GM12878 (cell line): Measurements from ENCODE around the gene TUBB3. TPM values are rescaled to one million over a fixed set of nuclear protein-coding genes. Genes with fewer than 3 reads are reported as not detected.

ENCODE experiments used
- ATAC-seq: fragments of 200-7000 bp; cut with Tn5 transposase; 3 replicates; pipeline ENCODE4 v1.9.1; 2020; ENCODE audit warnings: mild to moderate bottlenecking, moderate library complexity
- BruUV-seq: library from RNA; stranded (reverse); fragments of 400-500 nt; replicated peaks from 2 replicates; lab custom pipeline; 2021; lab: Mats Ljungman, UMichigan
- CTCF ChIA-PET: fragments of 300-600 bp; sonication (Branson Sonifier 250); formaldehyde crosslinking; extraction: SDS; loops from one replicate; lab custom pipeline; 2021; ENCODE audit warnings: inconsistent platforms; lab: Yijun Ruan, JAX
- POLR2A ChIA-PET: fragments of 350-600 bp; formaldehyde crosslinking; extraction: SDS; loops from one replicate; lab custom pipeline; 2021; ENCODE audit warnings: inconsistent platforms; lab: Charles Lee
- RAD21 ChIA-PET: fragments of 300-600 bp; sonication (Branson Sonifier 250); formaldehyde crosslinking; loops from one replicate; lab custom pipeline; 2023; ENCODE audit warnings: antibody characterized with exemption; ENCODE audit not compliant: unreplicated experiment; lab: Charles Lee
- SMC1A ChIA-PET: fragments of 300-600 bp; sonication (Branson Sonifier 250); formaldehyde crosslinking; loops from one replicate; lab custom pipeline; 2023; ENCODE audit not compliant: unreplicated experiment, uncharacterized antibody; lab: Charles Lee
- DNase-seq: peaks from one replicate; pipeline ENCODE4 v3.0.0-alpha.2; 2011; ENCODE audit warnings: low read depth, low spot score
- FAIRE-seq: peaks from 3 replicates; lab custom pipeline; 2011; peaks lifted over from hg19 to GRCh38; lab: Jason Lieb, UNC
- H2AFZ ChIP-seq: 2 replicates; pipeline ENCODE4 v1.6.0; 2011; ENCODE audit warnings: low read depth, low read length, control low read depth; ENCODE audit not compliant: control insufficient read depth
- H3K27ac ChIP-seq: 2 replicates; pipeline ENCODE4 v1.5.1; 2011; ENCODE audit warnings: control low read depth; ENCODE audit not compliant: control insufficient read depth, insufficient read depth
- H3K27me3 ChIP-seq, 2 experiments: replicated peaks in 1 of 2; 2 replicates each; pipeline versions ENCODE4 v1.6.0 to v1.6.1; 2011; ENCODE audit warnings: low read length in 1 of 2; ENCODE audit not compliant: control insufficient read depth in 2 of 2, insufficient read depth in 2 of 2
- H3K36me3 ChIP-seq, 2 experiments: 2 replicates each; pipeline ENCODE4 v1.5.1; 2011; ENCODE audit warnings: low read length in 1 of 2; ENCODE audit not compliant: control insufficient read depth in 2 of 2, insufficient read depth in 2 of 2
- H3K4me1 ChIP-seq: 2 replicates; pipeline ENCODE4 v1.6.1; 2011; ENCODE audit warnings: mild to moderate bottlenecking, low read length, moderate library complexity, mixed read lengths; ENCODE audit not compliant: control insufficient read depth, insufficient read depth
- H3K4me2 ChIP-seq: 2 replicates; pipeline ENCODE4 v1.6.0; 2011; ENCODE audit warnings: control low read depth; ENCODE audit not compliant: control insufficient read depth, insufficient read depth
- H3K4me3 ChIP-seq: fragments of 200-600 bp; sonication (generic); 2 replicates; pipeline ENCODE4 v1.5.1; 2016
- H3K79me2 ChIP-seq: 2 replicates; pipeline ENCODE4 v1.6.0; 2011; ENCODE audit warnings: low read length; ENCODE audit not compliant: control insufficient read depth, insufficient read depth
- H3K9ac ChIP-seq: 2 replicates; pipeline ENCODE4 v1.8.0; 2011; ENCODE audit warnings: low read length, control low read depth, mixed read lengths; ENCODE audit not compliant: control insufficient read depth, insufficient read depth
- H3K9me3 ChIP-seq: replicated peaks from 3 replicates; pipeline ENCODE4 v1.5.1; 2011; ENCODE audit warnings: mild to moderate bottlenecking, low read length; ENCODE audit not compliant: control insufficient read depth, insufficient read depth
- H4K20me1 ChIP-seq: 2 replicates; pipeline ENCODE4 v1.6.0; 2011; ENCODE audit not compliant: control insufficient read depth, insufficient read depth
- BHLHE40 ChIP-seq, 2 experiments: fragments of 450-650 bp in 1 of 2; IDR thresholded peaks; 2 replicates each; pipeline ENCODE4 v1.6.1; 2011 to 2017; ENCODE audit warnings: low read depth in 2 of 2, borderline replicate concordance in 1 of 2, improper control_type of control experiment in 1 of 2, low read length in 1 of 2, mild to moderate bottlenecking in 1 of 2
- E2F8 ChIP-seq: fragments of 450-650 bp; IDR thresholded peaks from 2 replicates; pipeline ENCODE4 v1.6.1; 2018; ENCODE audit warnings: mild to moderate bottlenecking, low read depth, moderate library complexity; ENCODE audit not compliant: partially characterized antibody
- RELB ChIP-seq: fragments of 450-650 bp; IDR thresholded peaks from 2 replicates; pipeline ENCODE4 v1.6.1; 2017; ENCODE audit warnings: low read depth, mild to moderate bottlenecking, moderate library complexity
- SREBF1 ChIP-seq: IDR thresholded peaks from 2 replicates; pipeline ENCODE4 v1.6.1; 2012; ENCODE audit warnings: mild to moderate bottlenecking, low read length
- ZZZ3 ChIP-seq: IDR thresholded peaks from 2 replicates; pipeline ENCODE4 v1.6.1; 2011; ENCODE audit warnings: low read depth; ENCODE audit not compliant: control insufficient read depth, insufficient read length
- WGBS: methylation state at CpG from one replicate; pipeline ENCODE4 v1.1.6; 2016; ENCODE audit warnings: low lambda C conversion rate; ENCODE audit not compliant: insufficient replicate concordance, insufficient coverage; ENCODE audit errors: missing lambda C conversion rate; 5-methylcytosine and 5-hydroxymethylcytosine counted together
- in situ Hi-C: fragments of 300-500 bp; cut with MboI; formaldehyde crosslinking; loops from 9 replicates; pipeline ENCODE4 v1.14.3; 2018; ENCODE audit warnings: mixed read lengths
- intact Hi-C: fragments of 100-400 bp; cut with micrococcal nuclease; formaldehyde crosslinking; loops from one replicate; pipeline ENCODE4 v1.14.2; 2022; ENCODE audit not compliant: unreplicated experiment
- polyA plus RNA-seq, 11 experiments: library from polyadenylated mRNA; depleted of rRNA in 4 of 11; unstranded in 6 of 11; stranded (reverse) in 5 of 11; fragments of >200 nt; fragmentation: Nextera tagmentation in 4 of 11; fragmentation: Illumina TruSeq in 1 of 11; extraction: Ambion mirVana in 4 of 11; extraction: Trizol in 1 of 11; gene quantifications; 1 replicate in 1 of 11; 2 replicates in 10 of 11; pipeline versions ENCODE4 v1.2.1 to v1.2.3, GENCODE V29; 2011 to 2016; ENCODE audit warnings: inconsistent platforms in 2 of 11, missing spikeins in 2 of 11, low read depth in 1 of 11
- total RNA-seq, 4 experiments: library from RNA; depleted of rRNA in 3 of 4; stranded (reverse); fragments of >200 nt in 3 of 4; fragmentation: Illumina TruSeq in 1 of 4; extraction: Trizol in 1 of 4; gene quantifications; 2 replicates each; pipeline versions ENCODE4 v1.2.1 to v1.2.3, GENCODE V29; 2013 to 2021

TUBB3 gene
- total and polyA plus RNA-seq, 10 of the 15 experiments (the other 5 are each of a cell fraction or from before 2014, with no cell fraction given), result 0.09 to 2.5 (median 0.58) TPM; not detected in 1

- DNase-seq (no peak), ATAC-seq (no peak), FAIRE-seq (no peak)
- no TSS peak for BruUV-seq
- H3K4me3 ChIP-seq, result no peak overlapping the region
- POLR2A ChIA-PET, result interaction anchor here (0.6 to 1.0 kb wide), 2 partner anchors 66 to 130 kb away, joined by 4 read pairs; no protein-coding TSS in a partner anchor
- no peaks in the 10 kb centered on the region; the same call in 1 of the 2 replicates for H4K20me1 ChIP-seq
- WGBS, result no CpG with 5 or more reads among the region's 4 CpGs
- H3K27ac ChIP-seq, result no peak overlapping the region
- H3K4me1 ChIP-seq, result no peaks in the 10 kb centered on the region
- H2AFZ ChIP-seq, result no peak overlapping the region
- H3K79me2 ChIP-seq, result no peaks in the 10 kb centered on the region
- CTCF ChIA-PET, result interaction anchor here (0.6 to 3.0 kb wide), 5 partner anchors 9 to 202 kb away, joined by 3 to 15 read pairs (median 4); partner anchors contain the start of gene MC1R
- in situ Hi-C loops (no loop called here), intact Hi-C loops (no loop called here)
- no peaks in the 10 kb centered on the region; the same call in 2 of the 3 replicates for H3K9me3 ChIP-seq
- RAD21 ChIA-PET, result interaction anchor here (2.3 kb wide), 1 partner anchor 48 kb away, joined by 6 read pairs; no protein-coding TSS in a partner anchor
- TF ChIP-seq BHLHE40 (IDR thresholded peaks at IDR 0.05; ENCODE audit: borderline replicate concordance in 1 of 2, low read depth in 2 of 2, low read length in 1 of 2) (no peak), SREBF1 (no peak), RELB (peak; percentile 34; the same call in 1 of the 2 replicates), E2F8 (no peak), ZZZ3 (no peak)
- H3K36me3 ChIP-seq, result peaks cover 13 to 20% of the 10 kb centered on the region in 2 experiments
- H3K4me2 ChIP-seq, result no peak overlapping the region
- SMC1A ChIA-PET, result no interaction called here
- no peak overlapping the region for H3K9ac ChIP-seq
- H3K27me3 ChIP-seq, result no peaks in the 10 kb centered on the region
Measured at GRCh38 chr16:89908236-89908635, 14.9 kb upstream of the TUBB3 start.
